Activated T-helper 1 cell treated with anti-CD3 and anti-CD28 coated beads, Interleukin-12 subunit alpha, Interleukin-12 subunit beta, Interleukin-2, Interleukin-4 antibody, amounts not matched to agents 30 ng/mL and 10 ng/mL and 1 ng/mL, durations not matched to agents 14 hours and 24 hours and 36 hours (primary cell): ENCODE results near the gene ST8SIA1. TPM values are rescaled to one million over a fixed set of nuclear protein-coding genes. Genes with fewer than 3 reads are reported as not detected.
A peak's percentile ranks its signal among the peaks of the same experiment; 100 is the strongest.

Experiments
- DNase-seq: peaks from one replicate; pipeline ENCODE4 v3.0.0; 2021; ENCODE audit warnings: low spot score
- H3K27ac Mint-ChIP-seq: one replicate; pipeline ENCODE4 v1.8.0; 2021; ENCODE audit warnings: mild to moderate bottlenecking, mixed read lengths
- H3K27me3 Mint-ChIP-seq: one replicate; pipeline ENCODE4 v1.8.0; 2022; ENCODE audit warnings: mild to moderate bottlenecking, moderate library complexity, mixed read lengths; ENCODE audit not compliant: insufficient read depth
- H3K36me3 Mint-ChIP-seq: one replicate; pipeline ENCODE4 v1.8.0; 2021; ENCODE audit warnings: low read depth, mixed read lengths
- H3K4me1 Mint-ChIP-seq: one replicate; pipeline ENCODE4 v1.8.0; 2021; ENCODE audit warnings: low read depth, mixed read lengths
- H3K4me3 Mint-ChIP-seq: one replicate; pipeline ENCODE4 v1.8.0; 2021; ENCODE audit warnings: mild to moderate bottlenecking, moderate library complexity, mixed read lengths
- H3K9me3 Mint-ChIP-seq: one replicate; pipeline ENCODE4 v1.8.0; 2021; ENCODE audit warnings: mixed read lengths
- intact Hi-C: fragments of 100-400 bp; cut with micrococcal nuclease; formaldehyde crosslinking; loops from one replicate; pipeline ENCODE4 v1.15.1; 2024
- total RNA-seq: library from RNA; stranded (reverse); gene quantifications from 2 replicates; pipeline ENCODE4 v1.2.3, GENCODE V29; 2022

The ST8SIA1 gene
- total RNA-seq, 1 donor from 2014 or later: 0.57 TPM

DNA sequence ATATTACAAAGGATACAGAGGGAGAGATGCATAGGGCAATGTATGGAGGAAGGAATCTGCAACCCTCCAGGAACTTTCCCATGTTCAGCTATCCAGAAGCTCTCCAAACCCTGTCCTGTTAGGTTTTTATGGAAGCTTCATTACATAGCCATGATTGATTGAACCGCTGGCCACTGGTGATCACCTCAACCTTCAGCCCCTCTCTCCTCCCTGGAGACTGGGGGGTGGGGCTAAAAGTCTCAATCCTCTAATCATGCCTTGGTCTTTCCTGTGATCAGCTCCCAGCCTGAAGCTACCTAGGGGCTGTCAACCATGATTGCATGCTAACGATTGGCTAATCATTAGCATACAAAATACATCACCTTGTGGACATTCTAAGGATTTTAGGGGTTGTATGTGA lies 123.4 kb downstream of the ST8SIA1 start:
- DNase-seq: no peak
- Mint-ChIP-seq H3K27me3 (peaks cover 5% of the 10 kb centered on the region), H3K36me3 (no peaks in the 10 kb centered on the region), H3K4me1 (no peaks in the 10 kb centered on the region), H3K27ac (no peak overlapping the region), H3K9me3 (no peaks in the 10 kb centered on the region), H3K4me3 (no peak overlapping the region)
- intact Hi-C loops: no loop called here

- Mint-ChIP-seq H3K27ac (no peak overlapping the region), H3K36me3 (no peaks in the 10 kb centered on the region), H3K4me1 (no peaks in the 10 kb centered on the region), H3K9me3 (no peaks in the 10 kb centered on the region), H3K27me3 (peaks cover 5% of the 10 kb centered on the region), H3K4me3 (no peak overlapping the region)
- no peak for DNase-seq
- intact Hi-C loops: no loop called here
These were observed 125.1 kb downstream of the ST8SIA1 start for GRCh38 chr12:22209422-22209821.

GRCh38 chr12:22206111-22206728 lies 128.3 kb downstream of the ST8SIA1 start:
- Mint-ChIP-seq H3K36me3 (no peaks in the 10 kb centered on the region), H3K4me1 (no peaks in the 10 kb centered on the region), H3K4me3 (no peak overlapping the region), H3K9me3 (no peaks in the 10 kb centered on the region), H3K27ac (no peak overlapping the region), H3K27me3 (peaks cover 5% of the 10 kb centered on the region)
- intact Hi-C loops: no loop called here
- no peak for DNase-seq

- intact Hi-C loops: no loop called here
- Mint-ChIP-seq H3K27ac (no peak overlapping the region), H3K4me3 (no peak overlapping the region), H3K4me1 (no peaks in the 10 kb centered on the region), H3K27me3 (peaks cover 5% of the 10 kb centered on the region), H3K36me3 (no peaks in the 10 kb centered on the region), H3K9me3 (no peaks in the 10 kb centered on the region)
- no peak for DNase-seq
These were observed 130.1 kb downstream of the ST8SIA1 start for GRCh38 chr12:22204391-22204790.

- H3K36me3 Mint-ChIP-seq: no peaks in the 10 kb centered on the region
- H3K27me3 Mint-ChIP-seq: peaks cover under 1% of the 10 kb centered on the region
- H3K4me1 Mint-ChIP-seq: no peaks in the 10 kb centered on the region
- no peak overlapping the region for H3K4me3 Mint-ChIP-seq
- no peaks in the 10 kb centered on the region for H3K9me3 Mint-ChIP-seq
- intact Hi-C loops: no loop called here
- no peak for DNase-seq
- H3K27ac Mint-ChIP-seq: no peak overlapping the region
These were observed 131.7 kb downstream of the ST8SIA1 start for GRCh38 chr12:22202847-22203246.

GRCh38 chr12:22201101-22201500 lies 133.4 kb downstream of the ST8SIA1 start:
- DNase-seq: no peak
- H3K4me3 Mint-ChIP-seq: no peak overlapping the region
- H3K27me3 Mint-ChIP-seq: no peaks in the 10 kb centered on the region
- H3K27ac Mint-ChIP-seq: no peak overlapping the region
- H3K4me1 Mint-ChIP-seq: no peaks in the 10 kb centered on the region
- H3K9me3 Mint-ChIP-seq: no peaks in the 10 kb centered on the region
- no peaks in the 10 kb centered on the region for H3K36me3 Mint-ChIP-seq
- intact Hi-C loops: no loop called here

- no peak for DNase-seq
- H3K9me3 Mint-ChIP-seq: no peaks in the 10 kb centered on the region
- intact Hi-C loops: no loop called here
- no peaks in the 10 kb centered on the region for H3K4me1 Mint-ChIP-seq
- no peaks in the 10 kb centered on the region for H3K36me3 Mint-ChIP-seq
- H3K27me3 Mint-ChIP-seq: peaks cover 2% of the 10 kb centered on the region
- H3K27ac Mint-ChIP-seq: no peak overlapping the region
- H3K4me3 Mint-ChIP-seq: no peak overlapping the region
These were observed 138.3 kb downstream of the ST8SIA1 start for GRCh38 chr12:22196236-22196635.

DNA sequence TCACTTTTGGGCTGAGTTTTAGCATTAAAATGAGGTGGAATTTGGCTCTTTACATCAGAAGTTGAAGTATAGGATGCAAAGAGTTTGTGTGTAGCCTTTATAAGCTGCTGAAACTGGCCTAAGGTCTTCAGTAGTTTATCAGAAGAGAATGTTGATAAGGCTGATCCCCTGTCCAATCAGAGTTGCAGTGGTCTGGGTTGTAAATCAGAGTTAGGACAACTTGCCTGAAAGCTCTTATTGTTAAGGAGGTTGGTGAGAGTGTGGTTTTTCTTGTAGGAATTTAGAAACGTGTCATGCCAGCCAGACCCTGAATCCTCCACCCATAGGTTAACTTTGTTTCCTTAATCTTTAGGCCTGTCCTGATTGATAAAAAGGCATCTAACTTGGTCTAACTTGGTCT lies 143.5 kb downstream of the ST8SIA1 start:
- H3K27me3 Mint-ChIP-seq: peaks cover 2% of the 10 kb centered on the region
- H3K4me3 Mint-ChIP-seq: no peak overlapping the region
- intact Hi-C loops: no loop called here

GRCh38 chr12:22188431-22188830 lies 146.1 kb downstream of the ST8SIA1 start:
- Mint-ChIP-seq H3K9me3 (no peaks in the 10 kb centered on the region), H3K27ac (no peak overlapping the region), H3K4me3 (no peak overlapping the region), H3K36me3 (no peaks in the 10 kb centered on the region), H3K27me3 (no peaks in the 10 kb centered on the region), H3K4me1 (no peaks in the 10 kb centered on the region)
- intact Hi-C loops: no loop called here
- no peak for DNase-seq

More for the DNA sequence above, 143.5 kb downstream of the ST8SIA1 start:
- no peaks in the 10 kb centered on the region for H3K4me1 Mint-ChIP-seq
- H3K9me3 Mint-ChIP-seq: no peaks in the 10 kb centered on the region
- H3K36me3 Mint-ChIP-seq: no peaks in the 10 kb centered on the region
- no peak overlapping the region for H3K27ac Mint-ChIP-seq
- no peak for DNase-seq

GRCh38 chr12:22180705-22181104 lies 153.8 kb downstream of the ST8SIA1 start:
- H3K27me3 Mint-ChIP-seq: peaks cover 6% of the 10 kb centered on the region
- H3K4me3 Mint-ChIP-seq: no peak overlapping the region
- H3K27ac Mint-ChIP-seq: no peak overlapping the region
- no peaks in the 10 kb centered on the region for H3K4me1 Mint-ChIP-seq
- no peaks in the 10 kb centered on the region for H3K36me3 Mint-ChIP-seq
- H3K9me3 Mint-ChIP-seq: no peaks in the 10 kb centered on the region
- intact Hi-C loops: no loop called here
- DNase-seq: no peak

DNA sequence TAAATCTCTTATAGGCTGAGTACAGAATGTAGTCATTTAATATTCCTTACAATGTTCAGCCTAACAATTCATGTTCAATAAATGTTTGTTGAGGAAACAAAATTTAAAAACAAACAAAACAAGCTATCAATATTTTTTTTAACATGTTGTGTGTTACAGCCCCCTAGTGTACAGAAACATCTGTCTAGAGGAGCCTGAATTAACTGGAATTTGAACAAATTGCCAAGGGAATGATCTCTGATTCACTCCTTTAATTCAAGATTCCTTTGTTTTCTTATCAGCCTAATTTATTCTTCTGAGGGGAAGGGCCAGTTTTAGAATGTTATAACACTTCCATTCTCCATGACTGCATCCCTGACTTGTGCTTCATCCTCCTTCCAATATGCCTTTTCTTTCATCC lies 161.3 kb downstream of the ST8SIA1 start:
- intact Hi-C loops: loop anchor here (5.0 kb wide), 1 partner anchor 71 kb away; no protein-coding TSS in a partner anchor
- no peaks in the 10 kb centered on the region for H3K4me1 Mint-ChIP-seq
- no peak for DNase-seq
- H3K27me3 Mint-ChIP-seq: peaks cover 4% of the 10 kb centered on the region
- no peaks in the 10 kb centered on the region for H3K9me3 Mint-ChIP-seq
- no peak overlapping the region for H3K27ac Mint-ChIP-seq
- no peaks in the 10 kb centered on the region for H3K36me3 Mint-ChIP-seq
- H3K4me3 Mint-ChIP-seq: no peak overlapping the region

DNA sequence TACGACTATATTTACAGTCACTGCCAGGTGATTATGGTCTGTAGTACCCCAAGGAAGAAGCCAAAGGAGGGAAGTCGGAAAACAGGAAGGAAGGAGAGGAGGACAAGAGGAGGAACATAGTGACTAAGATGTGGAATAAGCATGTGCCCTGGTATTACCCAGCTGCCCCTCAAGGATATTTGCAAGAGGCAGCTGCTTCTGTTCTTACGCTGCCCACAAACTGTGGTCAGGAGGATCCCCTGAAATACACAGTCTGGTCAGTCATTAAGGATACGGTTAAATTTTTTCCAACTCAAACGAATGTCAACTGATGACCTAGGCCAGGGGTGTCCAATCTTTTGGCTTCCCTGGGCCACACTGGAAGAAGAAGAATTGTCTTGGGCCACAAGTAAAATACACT lies 162.0 kb downstream of the ST8SIA1 start:
- no peak overlapping the region for H3K4me3 Mint-ChIP-seq
- intact Hi-C loops: loop anchor here (5.0 kb wide), 1 partner anchor 70 kb away; no protein-coding TSS in a partner anchor
- no peaks in the 10 kb centered on the region for H3K36me3 Mint-ChIP-seq
- H3K27ac Mint-ChIP-seq: no peak overlapping the region
- no peak for DNase-seq
- no peaks in the 10 kb centered on the region for H3K9me3 Mint-ChIP-seq
- no peaks in the 10 kb centered on the region for H3K4me1 Mint-ChIP-seq
- H3K27me3 Mint-ChIP-seq: peaks cover 4% of the 10 kb centered on the region

- Mint-ChIP-seq H3K36me3 (no peaks in the 10 kb centered on the region), H3K9me3 (no peaks in the 10 kb centered on the region), H3K27me3 (no peaks in the 10 kb centered on the region), H3K4me3 (no peak overlapping the region), H3K4me1 (peaks cover 2% of the 10 kb centered on the region), H3K27ac (no peak overlapping the region)
- DNase-seq: no peak
- intact Hi-C loops: no loop called here
These were observed 165.1 kb downstream of the ST8SIA1 start for GRCh38 chr12:22169376-22169775.

- peak overlapping the region; percentile 55 for H3K27ac Mint-ChIP-seq
- peak overlapping the region; percentile 9 for H3K4me3 Mint-ChIP-seq
- peaks cover 3% of the 10 kb centered on the region for H3K36me3 Mint-ChIP-seq
- peaks cover 17% of the 10 kb centered on the region for H3K4me1 Mint-ChIP-seq
- H3K9me3 Mint-ChIP-seq: peaks cover 3% of the 10 kb centered on the region
- H3K27me3 Mint-ChIP-seq: no peaks in the 10 kb centered on the region
- no peak for DNase-seq
- intact Hi-C loops: no loop called here
These were observed 170.4 kb downstream of the ST8SIA1 start for GRCh38 chr12:22164139-22164538.
